DND-41 (cell line): Measurements from ENCODE around the gene ANKMY1.

Experiments used
- ATAC-seq: fragments of 200-7000 bp; cut with Tn5 transposase; 3 replicates; pipeline ENCODE4 v1.9.1; 2021; ENCODE audit warnings: low read depth; ENCODE audit not compliant: insufficient read depth
- DNase-seq: peaks from one replicate; pipeline ENCODE4 v3.0.0-alpha.2; 2020
- H2AFZ ChIP-seq: 2 replicates; pipeline ENCODE4 v1.6.0; 2012; ENCODE audit warnings: low read depth, low read length
- H3K27ac ChIP-seq: 2 replicates; pipeline ENCODE4 v1.5.1; 2012; ENCODE audit warnings: low read length, inconsistent platforms
- H3K27me3 ChIP-seq: fragments of 200-600 bp; sonication (generic); 2 replicates; pipeline ENCODE4 v1.6.0; 2012; ENCODE audit warnings: low read length, mild to moderate bottlenecking, inconsistent platforms; ENCODE audit not compliant: insufficient read depth, poor library complexity
- H3K36me3 ChIP-seq: 2 replicates; pipeline ENCODE4 v1.5.1; 2012; ENCODE audit warnings: low read length, inconsistent platforms; ENCODE audit not compliant: insufficient read depth
- H3K4me1 ChIP-seq: 2 replicates; pipeline ENCODE4 v1.5.1; 2012; ENCODE audit warnings: mild to moderate bottlenecking, low read length; ENCODE audit not compliant: insufficient read depth
- H3K4me2 ChIP-seq: 2 replicates; pipeline ENCODE4 v1.6.0; 2012; ENCODE audit warnings: mild to moderate bottlenecking, moderate library complexity, low read length, inconsistent platforms; ENCODE audit not compliant: insufficient read depth
- H3K4me3 ChIP-seq, 2 experiments: fragments of 200-600 bp in 1 of 2; shearing (Covaris generic) in 1 of 2; 2 replicates each; pipeline ENCODE4 v1.5.1; 2012 to 2016; ENCODE audit warnings: inconsistent platforms in 2 of 2, low read length in 2 of 2, mild to moderate bottlenecking in 2 of 2, low read depth in 1 of 2, moderate library complexity in 1 of 2
- H3K79me2 ChIP-seq: 2 replicates; pipeline ENCODE4 v1.6.0; 2012; ENCODE audit warnings: low read length, inconsistent platforms; ENCODE audit not compliant: insufficient read depth
- H3K9ac ChIP-seq: 2 replicates; pipeline ENCODE4 v1.6.0; 2012; ENCODE audit warnings: low read depth, mild to moderate bottlenecking, inconsistent platforms, low read length, moderate library complexity
- H3K9me3 ChIP-seq: 2 replicates; pipeline ENCODE4 v1.5.1; 2012; ENCODE audit warnings: low read length, moderate library complexity, mild to moderate bottlenecking, inconsistent platforms; ENCODE audit not compliant: insufficient read depth, severe bottlenecking
- H4K20me1 ChIP-seq: 2 replicates; pipeline ENCODE4 v1.6.0; 2012; ENCODE audit warnings: low read length; ENCODE audit not compliant: insufficient read depth
- CTCF ChIP-seq: IDR thresholded peaks from 2 replicates; pipeline ENCODE4 v1.5.1; 2012; ENCODE audit warnings: borderline replicate concordance, low read length, moderate library complexity, mild to moderate bottlenecking; ENCODE audit not compliant: poor library complexity, severe bottlenecking; ENCODE audit errors: extremely low read depth
- EZH2 ChIP-seq: IDR thresholded peaks from 3 replicates; pipeline ENCODE4 v1.6.1; 2012; ENCODE audit warnings: borderline replicate concordance, low read depth, mild to moderate bottlenecking, moderate library complexity, low read length, inconsistent platforms; ENCODE audit not compliant: severe bottlenecking

Gene ANKMY1

DNA sequence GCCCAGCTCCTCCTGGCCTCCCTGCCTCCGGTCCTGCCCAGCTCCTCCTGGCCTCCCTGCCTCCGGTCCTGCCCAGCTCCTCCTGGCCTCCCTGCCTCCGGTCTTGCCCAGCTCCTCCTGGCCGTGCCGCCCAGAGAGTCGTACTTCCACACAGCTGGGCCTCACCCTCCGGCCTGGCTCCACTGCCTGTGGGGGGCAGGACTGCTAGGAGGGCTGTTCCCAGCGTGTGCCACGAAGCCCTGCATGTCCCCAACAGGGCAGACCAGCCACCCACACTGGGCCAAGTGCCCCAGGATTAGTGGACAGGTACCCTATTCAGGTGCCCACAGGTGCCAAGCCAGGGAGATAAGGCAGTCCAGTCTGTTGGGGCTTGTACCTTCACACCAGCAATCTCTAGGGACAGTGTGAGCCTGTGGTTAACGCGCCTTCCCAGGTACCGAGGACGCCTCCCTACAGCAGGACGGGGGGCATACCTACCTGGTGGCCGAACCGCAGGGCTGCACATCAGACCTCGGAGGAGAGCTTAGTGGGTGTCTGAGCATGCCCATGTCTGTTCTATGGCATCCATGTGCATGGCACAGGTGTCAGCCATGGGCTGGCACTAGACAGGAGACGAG lies 117.0 kb downstream of the ANKMY1 start:
- ATAC-seq, result no peak
- TF ChIP-seq CTCF (no peak), EZH2 (no peak)
- Histone ChIP-seq H4K20me1 (no peaks in the 10 kb centered on the region; the same call in none of the 2 replicates), H3K4me1 (no peaks in the 10 kb centered on the region), H3K27ac (no peak overlapping the region), H3K27me3 (no peaks in the 10 kb centered on the region), H3K4me2 (no peak overlapping the region), H3K9me3 (no peaks in the 10 kb centered on the region), H3K79me2 (no peaks in the 10 kb centered on the region), H3K9ac (no peak overlapping the region), H2AFZ (no peak overlapping the region), H3K36me3 (no peaks in the 10 kb centered on the region), H3K4me3 (no peak overlapping the region)
- no peak for DNase-seq

DNA sequence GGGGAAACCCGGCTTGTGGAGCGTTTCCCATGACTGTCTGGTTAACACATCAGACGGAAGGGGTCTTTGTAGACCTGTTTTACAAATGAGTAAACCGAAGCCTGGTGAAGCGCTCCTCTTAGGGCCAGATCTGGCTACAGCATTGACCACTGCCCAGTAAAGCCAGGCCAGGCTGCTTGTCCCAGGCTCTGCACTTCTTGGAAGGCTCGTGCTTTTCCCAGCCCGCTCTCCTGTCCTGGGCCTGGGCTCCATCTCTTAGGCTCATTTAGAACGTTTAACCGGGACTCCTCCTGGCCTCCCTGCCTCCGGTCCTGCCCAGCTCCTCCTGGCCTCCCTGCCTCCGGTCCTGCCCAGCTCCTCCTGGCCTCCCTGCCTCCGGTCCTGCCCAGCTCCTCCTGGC lies 117.5 kb downstream of the ANKMY1 start:
- H3K4me2 ChIP-seq, result no peak overlapping the region
- H3K27me3 ChIP-seq, result no peaks in the 10 kb centered on the region
- no peak overlapping the region for H2AFZ ChIP-seq
- H3K9me3 ChIP-seq, result no peaks in the 10 kb centered on the region
- H3K4me3 ChIP-seq, result no peak overlapping the region
- no peaks in the 10 kb centered on the region for H3K79me2 ChIP-seq
- no peak overlapping the region for H3K9ac ChIP-seq
- no peak overlapping the region for H3K27ac ChIP-seq
- H4K20me1 ChIP-seq, result no peaks in the 10 kb centered on the region; the same call in none of the 2 replicates
- TF ChIP-seq EZH2 (no peak), CTCF (no peak)
- H3K36me3 ChIP-seq, result no peaks in the 10 kb centered on the region
- ATAC-seq (no peak), DNase-seq (no peak)
- H3K4me1 ChIP-seq, result no peaks in the 10 kb centered on the region

DNA sequence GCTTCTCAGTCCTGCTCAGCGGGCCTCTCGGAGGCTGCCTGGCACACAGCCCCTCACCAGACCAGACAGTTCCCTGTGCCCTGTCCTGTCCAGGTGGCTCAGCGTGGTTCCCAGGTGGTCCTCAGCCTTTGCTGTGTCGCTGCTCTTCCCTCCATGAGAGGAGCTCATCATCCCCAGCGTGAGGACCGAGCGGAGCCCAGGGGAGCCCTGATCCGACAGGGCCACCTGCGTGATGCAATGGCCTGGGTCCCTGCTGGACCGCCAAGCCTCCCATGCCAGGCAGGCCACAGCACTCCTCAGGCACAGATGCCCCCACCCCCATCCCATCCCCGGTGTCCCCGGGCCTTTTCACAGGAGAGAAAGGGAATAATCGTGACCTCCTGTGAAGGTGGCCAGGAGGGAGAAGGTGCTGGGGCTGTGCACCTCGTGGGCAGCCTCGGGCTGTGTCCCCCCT lies 118.1 kb downstream of the ANKMY1 start:
- no peaks in the 10 kb centered on the region for H3K36me3 ChIP-seq
- H3K27ac ChIP-seq, result no peak overlapping the region
- TF ChIP-seq EZH2 (no peak), CTCF (no peak)
- H3K4me3 ChIP-seq, result no peak overlapping the region
- H3K4me2 ChIP-seq, result no peak overlapping the region
- H3K9ac ChIP-seq, result no peak overlapping the region
- no peaks in the 10 kb centered on the region for H3K27me3 ChIP-seq
- H4K20me1 ChIP-seq, result no peaks in the 10 kb centered on the region; the same call in none of the 2 replicates
- no peak for DNase-seq
- no peak overlapping the region for H2AFZ ChIP-seq
- no peaks in the 10 kb centered on the region for H3K9me3 ChIP-seq
- no peaks in the 10 kb centered on the region for H3K4me1 ChIP-seq
- ATAC-seq, result no peak
- H3K79me2 ChIP-seq, result no peaks in the 10 kb centered on the region
